ENCODE measurements around the gene PRKN.

DNA sequence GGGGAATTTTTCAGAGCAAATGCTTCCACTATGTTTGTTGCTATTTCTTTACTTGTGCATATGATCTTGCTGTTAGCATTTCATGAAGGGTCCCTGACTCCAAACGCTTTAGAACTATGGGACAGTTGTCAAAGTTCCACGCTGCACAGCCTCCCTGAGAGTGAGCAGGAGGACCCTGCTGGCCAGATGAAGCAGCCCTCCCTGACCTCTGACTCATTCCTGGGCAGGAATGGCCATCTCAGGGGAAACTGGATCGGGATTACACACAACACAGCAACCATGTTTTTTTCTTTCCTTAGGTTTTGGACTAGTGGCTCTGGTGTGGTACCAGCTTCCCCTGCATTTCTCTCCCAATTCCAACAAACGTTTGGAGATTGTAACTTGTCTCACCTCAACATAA, 742.9 kb downstream of the PRKN start:
- TF ChIP-seq, protein P1, sequence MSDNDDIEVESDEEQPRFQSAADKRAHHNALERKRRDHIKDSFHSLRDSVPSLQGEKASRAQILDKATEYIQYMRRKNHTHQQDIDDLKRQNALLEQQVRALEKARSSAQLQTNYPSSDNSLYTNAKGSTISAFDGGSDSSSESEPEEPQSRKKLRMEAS (IDR thresholded peaks at IDR 0.05; ENCODE audit: low read depth, low read length) = no peak
- no peak for TF ChIP-seq CTCF (IDR thresholded peaks at IDR 0.05; ENCODE audit: low read depth, low read length)
- TF ChIP-seq POLR2A (IDR thresholded peaks at IDR 0.05; ENCODE audit: extremely low read depth, insufficient read length) = no peak
- TF ChIP-seq MYC (IDR thresholded peaks at IDR 0.05; ENCODE audit: low read depth, low read length) = no peak
